CD4-positive, alpha-beta T cell treated with Interleukin-6 at 100 ng/mL for 8 hours (primary cell): Measurements from ENCODE around the gene PRSS16.
"Not testable (repeated sequence)": the region's sequence is repeated elsewhere in the genome, so short reads cannot be mapped to it uniquely, and the experiment has no call there.

ENCODE experiments used
- DNase-seq: peaks from one replicate; pipeline ENCODE4 v3.0.0-alpha.2; 2020; ENCODE audit warnings: mixed read lengths, low spot score

Gene PRSS16

GRCh38 chr6:27248783-27249182, 1.3 kb downstream of the PRSS16 start:
- no peak for DNase-seq

GRCh38 chr6:27250277-27251111, 3.0 kb downstream of the PRSS16 start:
- DNase-seq: no peak

GRCh38 chr6:27251112-27251605, 3.7 kb downstream of the PRSS16 start:
- DNase-seq: peak; percentile 58

- DNase-seq: peak; percentile 68
These were observed 4.2 kb downstream of the PRSS16 start for GRCh38 chr6:27251606-27252251.

- DNase-seq: no peak
These were observed 7.1 kb downstream of the PRSS16 start for GRCh38 chr6:27254566-27254965.

GRCh38 chr6:27255866-27256265, 8.4 kb downstream of the PRSS16 start:
- DNase-seq: no peak

GRCh38 chr6:27260369-27260768, 12.9 kb downstream of the PRSS16 start:
- DNase-seq: no peak

- DNase-seq: no peak
These were observed 13.4 kb downstream of the PRSS16 start for GRCh38 chr6:27260836-27261375.

- DNase-seq: no peak
These were observed 16.4 kb downstream of the PRSS16 start for GRCh38 chr6:27263886-27264285.

GRCh38 chr6:27267003-27267402, 19.5 kb downstream of the PRSS16 start:
- DNase-seq: not testable (repeated sequence)

- no peak for DNase-seq
These were observed 20.4 kb downstream of the PRSS16 start for GRCh38 chr6:27267857-27268434.

- no peak for DNase-seq
These were observed 21.3 kb downstream of the PRSS16 start for GRCh38 chr6:27268803-27269202.

- no peak for DNase-seq
These were observed 26.3 kb downstream of the PRSS16 start for GRCh38 chr6:27273783-27274182.

GRCh38 chr6:27275025-27275956, 27.8 kb downstream of the PRSS16 start:
- no peak for DNase-seq

GRCh38 chr6:27279513-27280063, 32.1 kb downstream of the PRSS16 start:
- DNase-seq: no peak

- DNase-seq: no peak
These were observed 32.6 kb downstream of the PRSS16 start for GRCh38 chr6:27280064-27280539.

GRCh38 chr6:27280540-27281000, 33.1 kb downstream of the PRSS16 start:
- no peak for DNase-seq

- DNase-seq: no peak
These were observed 33.6 kb downstream of the PRSS16 start for GRCh38 chr6:27281105-27281539.

- no peak for DNase-seq
These were observed 34.1 kb downstream of the PRSS16 start for GRCh38 chr6:27281569-27281968.

- no peak for DNase-seq
These were observed 35.8 kb downstream of the PRSS16 start for GRCh38 chr6:27283279-27283678.

- no peak for DNase-seq
These were observed 38.6 kb downstream of the PRSS16 start for GRCh38 chr6:27286141-27286540.
